ELR (cell line): ENCODE measurements around the gene ODAD2.
"Not testable (repeated sequence)": the region's sequence is repeated elsewhere in the genome, so short reads cannot be mapped to it uniquely, and the experiment has no call there.

Experiments used
- DNase-seq: peaks from one replicate; pipeline ENCODE4 v3.0.0-alpha.2; 2015; ENCODE audit warnings: low read depth

ODAD2 gene, protein sequence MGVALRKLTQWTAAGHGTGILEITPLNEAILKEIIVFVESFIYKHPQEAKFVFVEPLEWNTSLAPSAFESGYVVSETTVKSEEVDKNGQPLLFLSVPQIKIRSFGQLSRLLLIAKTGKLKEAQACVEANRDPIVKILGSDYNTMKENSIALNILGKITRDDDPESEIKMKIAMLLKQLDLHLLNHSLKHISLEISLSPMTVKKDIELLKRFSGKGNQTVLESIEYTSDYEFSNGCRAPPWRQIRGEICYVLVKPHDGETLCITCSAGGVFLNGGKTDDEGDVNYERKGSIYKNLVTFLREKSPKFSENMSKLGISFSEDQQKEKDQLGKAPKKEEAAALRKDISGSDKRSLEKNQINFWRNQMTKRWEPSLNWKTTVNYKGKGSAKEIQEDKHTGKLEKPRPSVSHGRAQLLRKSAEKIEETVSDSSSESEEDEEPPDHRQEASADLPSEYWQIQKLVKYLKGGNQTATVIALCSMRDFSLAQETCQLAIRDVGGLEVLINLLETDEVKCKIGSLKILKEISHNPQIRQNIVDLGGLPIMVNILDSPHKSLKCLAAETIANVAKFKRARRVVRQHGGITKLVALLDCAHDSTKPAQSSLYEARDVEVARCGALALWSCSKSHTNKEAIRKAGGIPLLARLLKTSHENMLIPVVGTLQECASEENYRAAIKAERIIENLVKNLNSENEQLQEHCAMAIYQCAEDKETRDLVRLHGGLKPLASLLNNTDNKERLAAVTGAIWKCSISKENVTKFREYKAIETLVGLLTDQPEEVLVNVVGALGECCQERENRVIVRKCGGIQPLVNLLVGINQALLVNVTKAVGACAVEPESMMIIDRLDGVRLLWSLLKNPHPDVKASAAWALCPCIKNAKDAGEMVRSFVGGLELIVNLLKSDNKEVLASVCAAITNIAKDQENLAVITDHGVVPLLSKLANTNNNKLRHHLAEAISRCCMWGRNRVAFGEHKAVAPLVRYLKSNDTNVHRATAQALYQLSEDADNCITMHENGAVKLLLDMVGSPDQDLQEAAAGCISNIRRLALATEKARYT

DNA sequence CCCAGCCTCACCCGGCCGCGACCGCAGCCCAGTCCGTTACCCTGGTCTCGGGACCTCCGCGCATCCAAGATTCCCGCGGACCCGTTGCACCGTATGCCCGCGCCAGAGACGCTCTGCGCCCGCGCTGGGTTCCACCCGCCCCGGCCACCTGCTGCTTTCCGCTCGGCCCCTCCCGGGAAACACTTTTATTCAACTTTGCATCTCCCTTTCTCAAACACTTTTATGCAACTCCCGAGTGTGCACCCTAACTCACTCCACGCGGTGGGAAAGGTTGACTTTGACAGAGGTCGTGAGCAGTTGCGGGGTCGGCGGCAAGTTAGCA, at the start of gene ODAD2:
ODAD2 (minus strand) TSS at position 126 of the 322 bp plus-strand sequence. CDS start 3,937 bp downstream, outside the sequence.
- no peak for DNase-seq

DNA sequence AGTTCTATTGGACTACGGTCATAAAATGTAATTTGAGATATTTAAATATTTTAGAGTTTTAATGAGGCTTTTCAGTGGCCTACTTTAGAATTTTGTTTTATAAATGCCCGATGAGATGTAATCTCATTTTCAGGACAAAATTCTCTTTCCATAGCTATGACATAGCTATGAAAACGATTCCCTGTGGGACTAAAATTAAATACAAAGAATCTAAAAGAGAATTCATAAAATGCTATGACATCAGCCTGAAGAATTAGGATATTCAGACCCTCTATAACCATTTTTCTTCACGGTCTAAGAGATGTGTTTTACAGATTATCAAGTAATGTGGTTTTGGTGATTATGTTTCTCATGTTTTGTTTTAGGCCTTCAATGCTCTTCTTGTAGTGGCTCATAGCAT, 48.2 kb upstream of the ODAD2 start:
- DNase-seq: no peak

DNA sequence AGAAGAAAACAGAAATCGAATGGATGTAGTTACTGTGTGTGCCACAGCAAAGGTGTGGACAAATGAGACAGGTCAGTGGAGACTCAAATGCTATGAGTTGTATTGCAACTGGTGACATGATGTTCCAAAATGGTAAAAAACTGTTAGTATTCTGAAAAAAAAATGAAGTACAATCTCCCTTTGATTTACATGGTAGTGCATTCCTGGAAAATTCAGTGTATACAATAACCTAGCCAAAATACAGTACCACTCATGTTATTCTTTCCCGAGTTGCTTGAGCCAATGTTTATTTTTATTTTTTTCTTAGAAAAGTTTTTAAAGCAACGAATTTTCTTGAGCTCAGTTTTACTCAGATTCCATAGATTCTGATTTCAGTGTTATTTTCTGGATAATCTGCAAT, 47.7 kb upstream of the ODAD2 start:
- DNase-seq: no peak

GRCh38 chr10:28043941-28044340, 45.1 kb upstream of the ODAD2 start:
- DNase-seq: no peak

- DNase-seq: peak; percentile 86
Measured at GRCh38 chr10:28036587-28036986, 37.7 kb upstream of the ODAD2 start.

DNA sequence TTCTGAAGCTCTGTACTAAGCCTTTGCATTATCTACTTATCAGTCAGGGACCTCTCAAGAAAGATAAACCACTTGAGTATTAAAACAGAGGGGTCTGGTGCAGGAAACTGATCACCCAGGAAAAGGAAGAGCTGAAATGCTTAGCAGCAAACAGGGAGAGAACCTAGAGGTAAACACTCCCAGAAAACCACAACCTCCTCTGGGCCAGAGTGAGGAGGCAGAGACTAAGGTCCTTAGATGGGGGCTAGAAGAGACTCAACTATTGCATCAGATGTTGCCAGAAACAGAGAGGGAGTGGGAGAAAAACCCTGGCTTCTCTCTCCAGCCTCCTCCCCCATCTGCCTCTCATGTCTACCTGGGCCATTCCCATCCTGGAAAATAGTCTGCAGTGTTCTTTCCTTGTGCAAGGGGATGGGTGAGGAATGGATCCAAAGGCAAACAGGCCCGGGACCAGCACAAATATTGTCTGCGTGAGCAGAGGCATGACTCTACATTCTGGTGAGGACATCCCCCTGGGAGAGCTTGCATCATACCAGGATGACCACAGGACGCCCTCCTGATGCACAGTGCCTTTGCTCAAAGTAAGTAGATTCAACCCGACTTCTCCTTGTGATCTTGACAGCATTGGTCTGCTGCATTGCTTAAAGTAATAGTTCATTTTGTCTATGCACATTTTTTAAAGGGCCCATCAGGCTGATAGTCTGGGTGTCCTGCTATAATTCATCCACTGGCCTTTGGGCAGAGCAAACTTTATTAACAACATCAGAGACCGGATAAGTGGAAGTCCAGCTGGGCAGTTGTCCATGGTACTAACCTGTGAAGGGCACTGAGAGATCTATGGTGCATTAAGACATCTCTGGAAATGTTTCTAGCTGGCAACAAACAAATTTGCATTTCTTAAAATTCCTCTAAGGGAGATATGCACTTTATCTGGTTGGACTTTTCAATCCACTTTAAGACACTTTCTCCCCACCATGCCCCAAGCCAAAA, 22.4 kb upstream of the ODAD2 start:
- DNase-seq: no peak

DNA sequence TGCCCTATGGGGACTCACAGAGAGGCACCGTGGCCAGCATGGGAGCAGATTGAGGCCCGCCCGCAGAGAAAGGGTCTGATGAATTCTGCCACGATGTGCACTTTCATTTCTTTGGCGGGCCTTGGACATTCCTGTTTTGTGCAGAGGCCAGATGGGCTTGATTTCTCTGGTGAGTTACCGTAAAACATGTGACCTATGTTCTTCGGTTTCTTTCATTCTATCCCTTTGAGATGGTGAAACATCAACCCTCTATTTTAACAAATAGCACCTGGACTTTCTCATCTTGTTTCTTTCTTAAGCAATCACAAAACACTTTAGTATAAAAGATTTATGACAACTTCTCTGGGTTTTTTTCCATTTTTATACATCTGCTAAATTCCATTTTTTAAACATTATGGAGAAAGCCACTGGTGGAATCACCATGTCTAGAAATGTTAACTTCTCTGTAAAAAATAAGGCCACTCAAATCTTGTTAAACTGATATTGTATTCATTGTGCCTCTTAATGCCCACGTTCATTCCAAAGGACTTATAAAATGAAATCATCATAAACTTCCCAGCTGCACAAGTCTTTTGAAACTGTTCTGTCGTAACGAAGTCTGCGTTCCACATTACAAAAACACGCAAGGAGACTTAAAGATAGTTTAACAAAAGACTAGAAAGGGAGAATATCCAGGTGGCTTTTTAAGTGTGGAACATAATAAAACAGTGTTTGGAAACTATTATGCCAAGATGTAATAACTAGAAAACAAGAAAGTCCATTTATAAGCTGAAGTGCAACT, 21.4 kb upstream of the ODAD2 start:
- no peak for DNase-seq

DNA sequence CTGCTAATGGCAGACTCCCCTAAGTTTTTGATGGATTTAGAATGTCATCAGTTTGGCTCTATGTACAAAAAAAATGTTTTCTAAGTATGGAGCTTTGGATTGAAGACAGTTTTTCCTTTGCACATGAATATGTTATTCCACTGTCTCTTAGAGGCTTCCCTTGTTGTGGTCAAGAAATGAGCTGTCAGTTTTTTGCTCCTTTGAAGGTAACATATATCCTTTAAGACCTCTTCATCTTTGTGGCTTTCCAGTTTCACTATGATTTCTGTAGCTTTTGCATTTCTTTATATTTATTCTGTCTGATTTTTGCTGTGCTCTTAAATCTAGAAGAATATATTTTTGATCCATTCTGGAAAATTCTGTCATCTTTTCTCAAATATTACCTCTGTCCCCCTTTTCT, 15.8 kb upstream of the ODAD2 start:
- no peak for DNase-seq

DNA sequence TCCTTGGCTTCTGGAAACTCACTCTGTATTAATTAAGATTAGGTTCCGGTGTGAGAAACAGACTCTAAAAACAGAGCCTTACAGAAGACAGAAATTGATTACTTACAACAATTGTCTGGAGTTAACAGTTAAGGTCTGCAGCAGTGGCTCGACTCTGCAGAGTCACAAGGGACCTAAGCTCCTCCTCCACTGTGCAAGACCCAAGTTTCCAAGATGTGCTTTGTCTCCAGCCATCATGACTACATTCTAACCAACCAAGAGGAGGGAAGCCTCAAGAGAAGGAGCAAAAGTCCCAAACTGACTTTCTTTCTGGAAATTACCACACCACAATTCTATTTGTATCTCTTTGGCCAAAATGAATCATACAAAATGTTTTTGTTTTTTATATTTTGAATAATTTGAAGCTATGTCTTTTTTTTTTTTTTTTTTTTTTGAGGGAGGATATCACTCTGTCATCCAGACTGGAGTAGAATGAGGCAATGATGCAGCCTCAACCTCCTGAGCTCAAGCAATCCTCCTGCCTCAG, 14.2 kb upstream of the ODAD2 start:
- no peak for DNase-seq

- no peak for DNase-seq
Measured at GRCh38 chr10:28010821-28011220, 11.9 kb upstream of the ODAD2 start.

DNA sequence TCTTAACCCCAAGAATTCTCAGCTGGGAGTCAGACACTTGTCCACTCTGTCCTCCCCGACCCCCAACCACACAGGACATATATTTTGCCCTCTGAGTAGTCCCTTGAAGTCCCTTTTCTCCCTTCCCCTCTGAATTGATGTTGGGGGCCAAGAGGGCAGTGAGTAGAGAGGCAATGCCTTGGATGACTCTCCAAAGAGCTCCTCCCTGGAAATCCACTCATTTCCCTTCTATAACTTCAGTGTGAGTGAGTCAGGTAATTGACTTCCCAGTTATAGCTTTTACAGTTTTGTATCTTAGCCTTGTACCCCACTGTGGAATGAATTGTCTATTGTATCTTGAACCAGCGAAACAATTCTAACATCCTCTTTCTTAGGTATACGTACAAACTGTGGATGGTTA, 9.2 kb upstream of the ODAD2 start:
- DNase-seq: peak; percentile 82

DNA sequence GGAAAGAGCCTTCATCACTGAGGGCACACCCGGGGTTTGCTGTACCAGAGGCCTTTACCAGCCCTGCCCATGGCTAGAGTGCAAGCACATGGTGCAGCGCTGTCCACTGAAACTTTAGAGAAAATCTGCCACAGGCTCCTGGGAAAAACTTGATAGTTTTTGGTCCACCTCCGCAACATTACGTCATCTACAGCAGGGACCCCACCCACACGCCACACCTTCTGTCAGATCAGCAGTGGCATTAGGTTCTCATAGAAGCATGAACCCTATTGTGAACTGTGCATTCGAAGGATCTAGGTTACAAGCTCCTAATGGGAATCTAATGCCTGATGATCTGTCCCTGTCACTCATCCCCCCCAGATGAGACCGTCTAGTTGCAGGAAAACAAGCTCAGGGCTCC, 2.5 kb upstream of the ODAD2 start:
- no peak for DNase-seq

GRCh38 chr10:27998178-27998953, 513 bp downstream of the ODAD2 start:
- DNase-seq: peak; percentile 63

DNA sequence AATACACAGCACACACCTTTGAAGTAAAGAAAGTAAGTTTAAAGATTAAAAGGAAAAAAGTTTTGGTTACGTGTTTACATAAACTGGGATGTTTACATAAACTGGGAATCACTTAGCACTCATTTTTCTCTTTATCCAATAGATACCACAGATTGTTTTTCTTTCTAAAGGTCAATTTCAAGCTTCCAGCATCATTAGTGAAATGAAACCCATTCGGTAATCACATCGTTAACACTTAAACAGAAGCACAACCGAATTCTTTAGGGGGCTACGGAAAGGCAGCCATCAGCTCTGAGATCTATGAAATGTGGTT, 1.1 kb downstream of the ODAD2 start:
- DNase-seq: no peak

DNA sequence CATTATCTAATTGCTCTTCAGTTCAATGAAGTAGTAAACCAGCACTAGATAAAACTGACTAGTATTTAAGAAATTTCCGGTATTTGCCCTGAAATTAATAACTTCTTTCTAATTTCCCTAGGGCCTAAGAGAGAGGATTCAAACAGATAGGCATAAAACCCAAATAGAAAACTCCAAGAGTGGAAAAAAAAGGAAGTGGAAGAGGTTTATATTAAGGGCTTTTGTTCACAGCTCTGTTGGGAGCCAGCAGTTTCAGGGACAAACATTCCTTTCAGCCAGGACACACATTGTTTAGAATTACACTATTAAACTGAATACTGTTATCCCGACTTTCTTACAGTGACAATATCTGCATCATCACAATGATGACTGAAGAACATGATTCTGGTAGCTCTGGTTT, 3.6 kb downstream of the ODAD2 start:
- no peak for DNase-seq

GRCh38 chr10:27989357-27989756, 9.5 kb downstream of the ODAD2 start:
- not testable (repeated sequence) for DNase-seq

GRCh38 chr10:27986821-27987220, 12.1 kb downstream of the ODAD2 start:
- no peak for DNase-seq

- no peak for DNase-seq
Measured at GRCh38 chr10:27982875-27983543, 15.9 kb downstream of the ODAD2 start.

DNA sequence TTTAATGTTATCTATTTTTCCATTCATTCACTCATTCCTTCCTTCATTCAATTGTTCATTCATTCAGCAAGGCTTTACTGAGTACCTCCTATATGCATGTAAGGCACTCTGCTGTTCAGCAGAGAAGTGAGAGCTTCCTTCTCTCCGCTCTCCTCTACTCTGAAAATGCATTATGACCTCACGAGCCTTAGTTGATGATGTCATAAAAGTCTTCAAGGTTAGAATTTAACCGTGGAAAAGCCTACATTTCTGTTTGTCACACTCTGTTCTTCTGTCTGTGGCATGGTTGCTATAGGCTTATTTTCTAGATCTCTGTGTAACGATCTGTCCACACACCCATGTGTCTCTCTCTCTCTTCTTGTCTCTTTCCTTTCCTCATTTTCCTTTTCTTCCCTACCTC, 17.1 kb downstream of the ODAD2 start:
- DNase-seq: no peak

DNA sequence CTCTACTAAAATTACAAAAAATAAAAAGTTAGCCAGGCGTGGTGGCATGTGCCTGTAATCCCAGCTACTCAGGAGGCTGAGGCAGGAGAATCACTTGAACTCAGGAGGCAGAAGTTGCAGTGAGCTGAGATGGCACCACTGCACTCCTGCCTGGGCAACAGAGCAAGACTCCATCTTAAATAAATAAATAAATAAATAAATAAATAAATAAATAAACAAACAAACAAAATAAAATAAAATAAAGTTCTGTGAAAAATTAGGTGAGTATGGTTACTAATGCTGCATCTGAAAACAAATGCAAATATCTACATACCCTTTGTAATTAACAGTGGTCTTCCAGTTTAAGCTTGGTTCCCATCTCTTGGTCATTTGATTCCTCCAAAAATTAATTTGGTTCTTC, 28.1 kb downstream of the ODAD2 start:
- DNase-seq: not testable (repeated sequence)
